B cell (primary cell): Measurements from ENCODE around the gene STX2.

Source experiments
- CTCF ChIP-seq: fragments of 200-600 bp; IDR thresholded peaks from one replicate; pipeline ENCODE4 v1.8.0; 2022; ENCODE audit warnings: antibody characterized with exemption, mild to moderate bottlenecking
- EZH2 ChIP-seq: IDR thresholded peaks from 2 replicates; pipeline ENCODE4 v1.6.1; 2012; ENCODE audit warnings: borderline replicate concordance, low read depth, mild to moderate bottlenecking, moderate library complexity, low read length; ENCODE audit not compliant: insufficient read depth, poor library complexity, severe bottlenecking

- TF ChIP-seq CTCF (no peak), EZH2 (no peak)
Measured at GRCh38 chr12:130838284-130838950, 633 bp downstream of the STX2 start.
